Measurements from ENCODE around the gene LOXL1.

LOXL1 gene

DNA sequence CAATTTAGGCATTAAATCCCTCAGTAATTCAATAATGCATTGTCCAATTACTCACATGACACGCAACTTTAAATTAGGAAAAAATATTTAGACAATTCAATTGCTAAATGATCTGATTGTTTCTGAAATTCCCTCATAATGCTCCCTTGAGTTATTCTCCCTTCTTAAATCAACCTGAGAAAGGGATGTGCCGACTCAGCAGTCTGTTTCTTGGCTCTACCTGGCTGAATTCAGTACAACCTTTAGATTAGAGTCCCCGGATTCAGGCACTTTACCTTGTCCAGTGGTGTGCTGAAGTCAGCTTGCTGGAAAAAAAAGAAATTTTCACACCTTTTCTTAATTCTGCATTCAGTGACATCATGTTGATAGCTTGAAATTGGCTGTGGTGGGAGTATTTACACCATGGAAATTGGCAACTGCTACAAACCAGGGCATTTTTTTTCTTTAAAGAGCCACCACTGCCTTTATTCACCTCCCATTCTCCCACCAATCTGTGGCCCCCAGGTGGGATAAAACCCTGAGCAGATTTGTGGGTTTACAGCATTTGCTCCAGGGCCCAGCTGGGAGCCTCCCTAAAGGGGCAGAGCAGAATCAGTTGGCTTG is 20.9 kb upstream of the LOXL1 start:
- DNase-seq (ENCODE audit: insufficient read length, low spot score) (no peak), FAIRE-seq (no peak)
- no peak for TF ChIP-seq POLR2A (IDR thresholded peaks at IDR 0.05; ENCODE audit: low read depth, low read length)

DNA sequence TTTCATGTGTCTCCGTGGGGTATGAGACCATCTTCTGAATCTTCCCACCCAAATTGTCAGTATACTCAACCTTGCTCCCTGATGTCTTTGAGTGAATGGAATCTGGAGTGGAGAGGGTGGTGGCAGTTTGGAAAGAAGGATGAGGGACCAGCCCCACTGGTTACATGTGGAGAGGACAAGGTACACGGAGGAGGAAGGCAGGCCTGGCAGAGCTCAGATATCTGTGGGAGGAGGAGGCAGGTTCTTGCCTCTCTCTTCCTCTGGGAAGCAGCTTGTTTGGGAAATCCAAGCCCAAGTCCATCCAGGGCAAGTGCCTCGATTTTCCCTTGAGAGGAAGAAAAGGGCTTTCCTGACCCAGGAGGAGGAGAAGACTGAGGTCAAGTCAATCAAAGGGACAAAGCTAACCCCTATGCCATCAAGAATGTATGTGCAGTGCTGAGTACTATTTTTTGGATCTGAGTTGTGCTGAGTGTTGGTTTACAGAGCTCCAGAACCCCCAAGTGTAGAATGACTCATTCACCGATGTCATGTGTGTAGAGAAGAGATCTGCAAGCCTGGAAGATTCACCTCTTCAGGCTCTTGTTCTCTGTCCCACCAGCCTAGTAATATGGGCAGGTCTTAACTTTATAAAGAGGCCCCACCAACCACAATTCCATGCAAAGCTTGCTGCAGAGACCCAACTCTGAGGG is 19.8 kb upstream of the LOXL1 start:
- no peak for FAIRE-seq

DNA sequence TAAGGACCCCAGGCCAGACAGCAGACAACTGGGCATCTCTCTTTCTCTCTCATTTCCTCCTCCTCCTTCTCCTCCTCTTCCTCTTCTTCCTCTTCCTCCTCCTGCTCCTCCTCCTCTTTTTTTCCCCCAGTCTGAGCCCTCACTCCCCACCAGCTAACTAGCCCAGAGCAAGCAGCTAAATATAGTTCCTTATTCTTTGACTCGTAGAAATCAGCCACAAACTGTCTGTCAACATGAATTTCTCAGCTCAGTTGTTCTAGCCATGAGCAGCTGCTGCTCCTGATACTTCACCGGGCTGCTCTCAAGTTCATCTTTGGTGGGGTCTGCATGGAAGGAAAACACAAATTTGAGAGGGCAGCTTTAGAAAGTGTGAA is 19.2 kb upstream of the LOXL1 start:
- DNase-seq (ENCODE audit: insufficient read length, low spot score) (no peak), FAIRE-seq (no peak)
- TF ChIP-seq POLR2A (IDR thresholded peaks at IDR 0.05; ENCODE audit: low read depth, low read length), result no peak

More for the DNA sequence above, 19.8 kb upstream of the LOXL1 start:
- no peak for DNase-seq (ENCODE audit: insufficient read length, low spot score)
- no peak for TF ChIP-seq POLR2A (IDR thresholded peaks at IDR 0.05; ENCODE audit: low read depth, low read length)

DNA sequence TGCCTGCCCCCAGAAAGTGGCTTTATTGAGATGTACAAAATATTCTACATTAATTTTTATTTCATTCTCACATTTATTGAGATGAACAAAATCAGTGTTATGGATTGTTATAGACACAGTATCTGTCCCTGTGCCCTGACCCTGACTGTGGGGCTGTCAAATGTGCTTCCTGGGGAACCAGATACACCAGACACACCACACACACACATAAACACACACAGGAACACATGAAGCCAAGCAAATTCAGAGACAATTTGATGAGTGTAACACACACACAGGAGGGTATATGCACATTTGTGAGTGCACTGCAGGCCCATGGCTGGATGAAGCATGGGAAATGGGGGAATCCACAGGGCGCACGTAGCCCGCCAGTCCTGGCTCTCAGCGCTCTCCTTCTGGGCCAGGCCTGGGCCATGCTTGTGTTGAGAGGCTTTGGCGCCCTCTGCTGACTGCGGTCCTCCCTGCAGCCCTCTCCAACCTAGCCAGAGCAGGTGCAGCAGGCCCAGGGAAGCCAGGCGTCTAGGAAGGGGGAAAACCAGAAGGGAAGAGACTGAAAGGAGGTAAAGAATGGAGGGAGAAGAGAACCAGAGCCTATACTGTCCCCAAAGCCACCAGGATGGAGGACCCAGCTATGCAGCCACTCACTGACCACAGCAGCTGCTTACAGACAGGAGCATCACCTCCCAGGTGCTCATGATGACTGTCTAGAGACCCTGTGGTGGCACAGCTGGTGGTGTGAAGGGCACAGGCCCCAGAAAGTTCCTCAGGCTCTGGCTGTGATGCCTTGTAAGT is 18.0 kb upstream of the LOXL1 start:
- DNase-seq (ENCODE audit: insufficient read length, low spot score), result peak; percentile 40
- TF ChIP-seq POLR2A (IDR thresholded peaks at IDR 0.05; ENCODE audit: low read depth, low read length), result no peak
- no peak for FAIRE-seq

DNA sequence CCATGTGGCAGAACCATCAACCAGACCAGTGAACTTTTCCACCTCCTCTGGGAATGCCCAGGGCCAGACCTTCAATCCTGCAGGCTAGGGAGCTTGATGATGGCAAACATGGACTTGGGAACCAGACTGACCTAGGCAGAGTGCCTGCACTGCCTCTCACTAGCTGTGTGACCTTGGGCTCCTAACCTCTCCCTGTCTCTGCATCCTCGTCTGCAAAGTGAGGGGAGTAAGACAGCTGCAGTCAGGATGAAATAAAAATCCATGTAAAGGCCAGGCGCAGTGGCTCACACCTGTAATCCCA is 17.5 kb upstream of the LOXL1 start:
- no peak for FAIRE-seq
- no peak for TF ChIP-seq POLR2A (IDR thresholded peaks at IDR 0.05; ENCODE audit: low read depth, low read length)

DNA sequence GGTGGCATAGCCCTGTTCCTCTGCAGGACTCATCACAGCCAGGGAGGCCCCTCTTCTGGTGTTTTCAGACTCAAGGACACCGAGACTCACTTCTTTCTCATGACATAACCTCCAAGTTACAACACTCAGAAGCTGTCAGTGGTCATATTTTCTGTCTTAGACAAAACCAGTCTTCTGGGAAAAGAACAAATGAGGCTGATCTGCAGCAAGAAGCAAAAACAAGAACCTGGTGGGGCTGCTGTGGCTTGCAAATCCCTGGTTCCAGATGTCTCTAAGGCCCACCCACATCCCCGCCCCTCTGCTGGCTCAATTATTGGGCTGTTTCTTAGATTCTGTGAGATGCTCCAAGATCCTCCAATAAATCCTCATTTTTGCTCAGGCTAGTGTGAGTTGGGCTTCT is 16.6 kb upstream of the LOXL1 start:
- DNase-seq (ENCODE audit: insufficient read length, low spot score), result no peak
- no peak for TF ChIP-seq POLR2A (IDR thresholded peaks at IDR 0.05; ENCODE audit: low read depth, low read length)
- FAIRE-seq, result no peak

More for the DNA sequence above, 17.5 kb upstream of the LOXL1 start:
- no peak for DNase-seq (ENCODE audit: insufficient read length, low spot score)

DNA sequence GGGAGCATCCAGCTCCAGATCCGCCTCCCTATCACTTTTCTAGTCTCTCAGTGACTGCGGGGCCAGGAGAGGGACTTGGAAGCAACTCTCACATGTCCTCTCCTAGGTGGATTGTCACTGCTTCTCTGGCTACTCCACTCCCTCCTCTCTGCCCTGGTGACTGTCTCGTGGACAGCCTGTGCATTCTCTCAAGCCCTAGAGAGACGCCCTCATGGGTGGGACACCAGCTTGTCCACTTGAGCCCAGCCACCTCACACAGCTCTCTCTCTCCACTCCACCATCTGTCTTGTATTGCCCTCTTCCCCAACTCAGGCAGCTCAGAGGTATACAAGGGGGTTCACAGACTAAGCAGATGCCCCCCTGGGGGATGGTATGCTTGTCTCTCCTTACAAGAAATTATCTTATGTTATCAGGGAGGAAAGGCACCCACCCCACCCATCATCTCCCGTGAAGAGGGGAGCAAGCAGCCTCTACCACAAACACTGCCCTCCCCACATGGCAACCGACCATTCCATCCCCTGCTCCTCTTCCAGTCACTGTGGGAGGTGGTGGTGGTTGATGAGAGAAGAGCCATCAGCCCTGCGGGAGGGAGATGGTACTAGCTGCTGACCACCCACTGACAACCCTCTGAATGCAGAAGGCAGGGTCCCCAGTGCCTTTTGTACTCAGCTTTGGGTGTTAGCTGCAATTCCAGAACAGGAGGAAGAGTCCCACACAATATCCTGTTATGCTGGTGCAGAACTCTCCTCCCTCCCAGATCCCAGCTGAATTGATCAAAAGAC is 15.5 kb upstream of the LOXL1 start:
- no peak for FAIRE-seq
- DNase-seq (ENCODE audit: insufficient read length, low spot score), result no peak
- no peak for TF ChIP-seq POLR2A (IDR thresholded peaks at IDR 0.05; ENCODE audit: low read depth, low read length)

DNA sequence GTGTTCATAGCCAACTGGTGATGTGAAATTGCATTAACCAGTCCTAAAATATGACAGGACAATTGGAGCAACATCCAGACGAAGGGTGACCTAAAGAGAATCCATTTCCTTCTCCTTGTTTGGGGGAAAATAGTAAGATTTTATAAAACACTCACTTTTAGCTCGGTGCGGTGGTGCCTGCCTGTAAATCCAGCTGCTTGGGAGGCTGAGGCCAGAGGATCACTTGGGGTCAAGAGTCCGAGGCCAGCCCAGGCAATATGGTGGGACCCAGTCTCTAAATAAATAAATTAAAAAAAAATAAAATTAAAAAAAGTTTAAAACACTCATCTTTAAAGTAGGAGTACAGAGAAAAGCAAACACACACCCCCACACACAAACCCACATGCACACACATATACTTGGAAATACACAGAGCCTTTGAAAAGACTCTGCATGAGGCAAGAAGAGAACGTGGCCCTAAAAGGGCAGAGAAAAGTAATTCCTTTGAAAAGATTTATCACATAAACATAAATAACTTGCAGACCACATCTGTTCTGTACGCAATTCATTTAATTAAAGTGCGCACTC is 14.1 kb upstream of the LOXL1 start:
- FAIRE-seq, result no peak
- TF ChIP-seq POLR2A (IDR thresholded peaks at IDR 0.05; ENCODE audit: low read depth, low read length), result no peak
- DNase-seq (ENCODE audit: insufficient read length, low spot score), result no peak

DNA sequence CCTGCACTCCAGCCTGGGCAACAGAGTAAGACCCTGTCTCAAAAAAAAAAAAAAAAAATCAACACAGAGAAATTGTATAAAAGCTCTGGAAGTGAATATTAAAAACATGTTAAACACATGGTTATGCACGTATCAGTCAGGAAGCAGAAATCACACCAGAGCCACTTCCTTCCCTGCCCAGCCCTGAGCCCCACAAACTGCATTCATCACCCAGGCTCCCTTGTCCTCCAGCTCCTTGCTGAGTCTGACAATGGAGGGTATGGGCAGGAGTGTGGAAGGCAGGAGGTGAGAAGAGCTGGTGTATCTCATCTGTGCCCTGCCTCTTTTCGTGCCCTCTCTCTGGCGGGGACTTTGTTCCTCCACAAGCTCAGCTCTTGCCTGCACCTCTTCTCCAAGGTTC is 12.1 kb upstream of the LOXL1 start:
- TF ChIP-seq POLR2A (IDR thresholded peaks at IDR 0.05; ENCODE audit: low read depth, low read length), result no peak
- no peak for DNase-seq (ENCODE audit: insufficient read length, low spot score)
- FAIRE-seq, result no peak

DNA sequence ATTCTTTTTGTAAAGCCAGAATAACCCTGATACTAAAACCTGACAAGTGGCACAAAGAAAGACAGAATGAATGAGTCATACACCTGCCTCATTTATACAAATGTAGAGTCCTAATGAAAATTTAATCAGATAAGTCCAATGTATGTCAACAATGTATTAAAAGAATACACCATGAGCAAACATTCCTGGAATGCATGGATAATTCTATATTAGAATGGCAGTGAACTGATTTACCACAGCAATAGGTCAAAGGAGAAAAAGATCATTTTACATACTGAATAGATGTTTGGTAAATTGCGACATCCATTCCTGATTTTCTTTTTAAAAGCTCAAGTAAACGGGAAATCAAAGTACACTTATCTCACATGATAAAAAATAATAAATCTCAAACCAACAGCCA is 11.2 kb upstream of the LOXL1 start:
- DNase-seq (ENCODE audit: insufficient read length, low spot score), result no peak
- no peak for TF ChIP-seq POLR2A (IDR thresholded peaks at IDR 0.05; ENCODE audit: low read depth, low read length)
- FAIRE-seq, result no peak

DNA sequence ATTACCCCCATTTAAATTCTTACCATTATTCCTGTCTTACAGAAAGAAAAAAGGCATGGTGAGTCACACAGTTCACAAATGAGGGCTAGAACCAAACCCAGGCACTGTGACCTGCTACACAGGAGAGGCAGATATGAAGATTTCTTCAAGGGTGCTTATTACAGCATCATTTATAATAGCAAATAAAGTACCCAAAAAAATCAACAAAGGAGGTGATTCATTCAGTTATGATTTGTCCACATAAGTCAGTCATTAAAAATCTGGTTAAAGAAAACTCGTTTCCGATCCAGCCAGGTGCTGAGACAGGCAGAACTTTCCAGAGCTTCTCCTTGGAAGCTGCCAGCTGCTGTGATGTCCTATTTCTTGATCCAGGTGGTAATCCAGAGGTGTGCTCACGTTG is 7.5 kb upstream of the LOXL1 start:
- DNase-seq (ENCODE audit: insufficient read length, low spot score) (no peak), FAIRE-seq (no peak)
- no peak for TF ChIP-seq POLR2A (IDR thresholded peaks at IDR 0.05; ENCODE audit: low read depth, low read length)

DNA sequence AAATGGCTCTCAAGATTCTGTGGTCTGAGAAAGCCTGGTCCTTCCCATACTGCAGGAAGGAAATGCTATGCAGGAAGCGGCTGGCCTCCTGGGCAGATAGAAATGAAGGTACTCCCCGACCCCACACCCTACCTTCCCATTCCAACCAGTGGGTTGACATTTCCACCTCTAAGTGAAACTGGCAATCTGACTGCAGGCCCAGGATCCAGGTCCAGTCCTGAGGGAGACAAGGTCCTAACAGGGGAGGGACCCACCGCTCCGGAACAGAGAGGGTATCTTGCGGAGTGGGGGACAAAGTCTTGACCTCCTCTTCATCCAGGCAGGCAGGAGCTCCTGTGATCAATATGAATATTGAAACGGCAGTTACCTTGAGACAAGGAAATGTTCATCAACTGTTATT is 6.6 kb upstream of the LOXL1 start:
- no peak for TF ChIP-seq POLR2A (IDR thresholded peaks at IDR 0.05; ENCODE audit: low read depth, low read length)
- FAIRE-seq (no peak), DNase-seq (ENCODE audit: insufficient read length, low spot score) (no peak)

DNA sequence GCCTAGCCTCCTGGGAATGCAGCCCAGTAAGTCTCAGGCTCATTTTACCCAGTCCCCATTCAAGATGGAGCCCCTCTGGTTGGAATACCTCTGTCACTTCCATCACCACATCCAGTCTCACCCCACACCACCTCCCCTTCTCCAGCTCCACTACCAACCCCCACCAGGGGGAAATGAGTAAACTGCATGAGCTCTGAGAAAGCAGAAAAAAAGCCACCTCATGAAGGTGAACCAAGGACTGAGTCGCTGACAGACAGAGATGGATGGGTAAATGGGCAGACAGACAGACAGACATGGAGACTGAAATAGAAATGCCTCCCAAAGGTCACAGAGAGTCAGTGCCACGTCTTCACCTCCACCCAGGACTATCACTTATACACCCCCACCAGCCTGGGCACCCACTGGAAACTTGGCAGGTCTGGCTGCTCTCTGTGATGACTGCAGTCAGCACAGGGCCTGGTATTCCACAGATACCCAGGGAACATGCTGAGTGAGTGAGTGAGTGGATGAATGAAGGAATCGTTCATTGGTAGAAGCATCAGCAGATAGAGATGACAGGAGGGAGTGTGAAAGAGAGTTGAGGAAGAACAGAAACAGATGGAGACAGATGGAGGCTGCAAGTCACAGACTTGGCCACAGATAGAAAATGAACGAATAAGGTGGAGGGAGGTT is 4.9 kb upstream of the LOXL1 start:
- no peak for TF ChIP-seq POLR2A (IDR thresholded peaks at IDR 0.05; ENCODE audit: low read depth, low read length)
- no peak for FAIRE-seq
- DNase-seq (ENCODE audit: insufficient read length, low spot score), result no peak
